Kidney (tissue), 14 donors: Measurements from ENCODE around the gene OGDH. TPM values are rescaled to one million over a fixed set of nuclear protein-coding genes. Genes with fewer than 3 reads are reported as not detected.

ENCODE experiments used
- DNase-seq, 5 donors: peaks; one replicate each; pipeline ENCODE4 v3.0.0-alpha.2; 2013 to 2020
- FAIRE-seq: peaks from 2 replicates; lab custom pipeline; 2012; peaks lifted over from hg19 to GRCh38; lab: Jason Lieb, UNC
- H3K27ac ChIP-seq, 2 donors: one replicate each; pipeline ENCODE4 v1.7.0; 2013; ENCODE audit warnings: low read depth in 2 of 2, low read length in 2 of 2, inconsistent platforms in 1 of 2
- H3K27me3 ChIP-seq: one replicate; pipeline ENCODE4 v1.7.1; 2013; ENCODE audit warnings: low read length, inconsistent platforms; ENCODE audit not compliant: control insufficient read depth, insufficient read depth
- H3K36me3 ChIP-seq, 3 donors: one replicate each; pipeline versions ENCODE4 v1.7.0 to v1.7.1; 2013; ENCODE audit warnings: low read length in 3 of 3, control low read depth in 1 of 3, inconsistent platforms in 1 of 3; ENCODE audit not compliant: insufficient read depth in 3 of 3, control insufficient read depth in 2 of 3
- H3K4me1 ChIP-seq, 3 donors: one replicate each; pipeline versions ENCODE4 v1.7.0 to v1.7.1; 2013; ENCODE audit warnings: low read length in 3 of 3, inconsistent platforms in 1 of 3, low read depth in 1 of 3; ENCODE audit not compliant: control insufficient read depth in 2 of 3, insufficient read depth in 2 of 3
- H3K4me3 ChIP-seq, 3 donors: one replicate each; pipeline versions ENCODE4 v1.7.0 to v1.8.1; 2013; ENCODE audit warnings: low read length in 3 of 3, control low read depth in 1 of 3, inconsistent platforms in 1 of 3
- H3K9ac ChIP-seq, 3 donors: one replicate each; pipeline versions ENCODE4 v1.7.0 to v1.7.1; 2013; ENCODE audit warnings: low read length in 3 of 3, control low read depth in 1 of 3, inconsistent platforms in 1 of 3
- H3K9me3 ChIP-seq, 3 donors: one replicate each; pipeline versions ENCODE4 v1.7.0 to v1.7.1; 2013; ENCODE audit warnings: low read length in 3 of 3, control low read depth in 1 of 3, inconsistent platforms in 1 of 3; ENCODE audit not compliant: control insufficient read depth in 2 of 3, insufficient read depth in 1 of 3
- CTCF ChIP-seq: IDR thresholded peaks from 3 replicates; pipeline ENCODE4 v1.5.1; 2012; ENCODE audit warnings: mild to moderate bottlenecking, moderate library complexity, borderline replicate concordance; ENCODE audit not compliant: insufficient read depth; ENCODE audit errors: extremely low read depth
- intact Hi-C: fragments of 100-400 bp; cut with DNase I; formaldehyde crosslinking; loops from one replicate; pipeline ENCODE4 v1.11.1; 2022
- polyA plus RNA-seq: library from polyadenylated mRNA; stranded (reverse); fragments of 350-450 nt; fragmentation: Illumina TruSeq; extraction: RNeasy Lipid Tissue Mini Kit (QIAGEN cat#74804); gene quantifications from one replicate; pipeline ENCODE4 v1.2.3, GENCODE V29; 2014; ENCODE audit warnings: low read depth, low replicate concordance; ENCODE audit not compliant: insufficient read depth
- total RNA-seq: library from RNA; stranded (reverse); fragmentation: NEBNext Ultra II Directional; extraction: Animal tissue kit (Norgen Biotek cat#: 25700); gene quantifications from one replicate; pipeline ENCODE4 v1.2.1, GENCODE V29; 2021
- donor health status: control.
- donor health status: control.
- donor health status: control.
- donor health status: control.
- donor health status: control.
- donor health status: DM: yes; HTN: yes; CAD: no.
- donor health status: Normal renal cell carcinoma (clear cell type).

OGDH gene
- total and polyA plus RNA-seq, 2 donors from 2014 or later = 108 to 132 TPM

- H3K27ac ChIP-seq = peak overlapping the region; percentile 38 to 62
- H3K36me3 ChIP-seq = no peaks in the 10 kb centered on the region
- H3K27me3 ChIP-seq = no peaks in the 10 kb centered on the region
- DNase-seq (no peak), FAIRE-seq (no peak)
- peak overlapping the region in 1 of 3 donors; percentile 41 for H3K9ac ChIP-seq
- no peak overlapping the region for H3K4me3 ChIP-seq
- TF ChIP-seq CTCF = no peak
- intact Hi-C loops = no loop called here
- peaks cover 0 to 38% (median 13%) of the 10 kb centered on the region in 3 donors for H3K4me1 ChIP-seq
- no peaks in the 10 kb centered on the region for H3K9me3 ChIP-seq
These were observed 10.9 kb downstream of the OGDH start for GRCh38 chr7:44617225-44617890.

GRCh38 chr7:44618045-44618444 is 11.6 kb downstream of the OGDH start:
- H3K36me3 ChIP-seq = no peaks in the 10 kb centered on the region
- H3K27ac ChIP-seq = peak overlapping the region; percentile 46 to 62
- intact Hi-C loops = no loop called here
- TF ChIP-seq CTCF = no peak
- peaks cover 0 to 42% (median 16%) of the 10 kb centered on the region in 3 donors for H3K4me1 ChIP-seq
- DNase-seq = no peak
- FAIRE-seq = no peak
- H3K9ac ChIP-seq = peak overlapping the region in 1 of 3 donors; percentile 41
- no peaks in the 10 kb centered on the region for H3K9me3 ChIP-seq
- H3K27me3 ChIP-seq = no peaks in the 10 kb centered on the region
- H3K4me3 ChIP-seq = peak overlapping the region in 1 of 3 donors; percentile 3

GRCh38 chr7:44618753-44619152 is 12.3 kb downstream of the OGDH start:
- Histone ChIP-seq H3K9me3 (no peaks in the 10 kb centered on the region), H3K27ac (peak overlapping the region; percentile 28 to 46), H3K27me3 (no peaks in the 10 kb centered on the region), H3K4me3 (no peak overlapping the region), H3K4me1 (peaks cover 0 to 43% (median 18%) of the 10 kb centered on the region in 3 donors), H3K36me3 (no peaks in the 10 kb centered on the region), H3K9ac (peak overlapping the region in 1 of 3 donors; percentile 1)
- DNase-seq (peak in 2 of 5 donors; percentile 25 to 43), FAIRE-seq (no peak)
- TF ChIP-seq CTCF = no peak
- intact Hi-C loops = no loop called here
